Right lobe of liver (tissue), 4 donors: ENCODE results near the gene KIAA0513.

ENCODE experiments used
- POLR2A ChIP-seq: fragments of 450-650 bp; IDR thresholded peaks from one replicate; pipeline ENCODE4 v1.6.1; 2017; ENCODE audit warnings: antibody characterized with exemption, mild to moderate bottlenecking
- TF ChIP-seq, protein P1 (sequence below), 4 donors: fragments of 200-600 bp in 3 of 4; fragments of 450-650 bp in 1 of 4; IDR thresholded peaks; one replicate each; pipeline versions ENCODE4 v1.5.1 to v1.8.0; 2016 to 2022; ENCODE audit warnings: antibody characterized with exemption in 4 of 4, mild to moderate bottlenecking in 2 of 4
- donor health status: DM: no; HTN: no; CAD: no.
- donor health status: DM: no; HTN: no; CAD: no.
- donor health status: DM: no; HTN: yes; CAD: no.

DNA sequence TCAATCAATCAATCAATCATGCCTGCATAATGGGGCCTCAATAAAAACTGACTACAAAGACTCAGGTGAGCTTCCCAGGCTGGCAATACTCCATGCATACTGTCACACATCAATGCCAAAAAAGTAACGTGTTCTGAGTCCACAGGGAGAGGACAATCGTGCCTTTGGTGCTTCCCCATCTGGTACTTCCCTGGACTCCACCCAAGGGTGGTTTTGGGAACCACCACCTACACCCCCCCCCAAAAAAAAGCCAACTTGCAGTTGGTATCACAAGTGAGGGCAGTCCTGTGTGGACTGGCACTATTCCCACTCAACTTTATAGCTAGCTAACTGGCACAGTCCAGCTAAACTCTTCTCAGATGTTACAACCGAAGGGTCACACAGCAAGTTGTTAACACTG, 19.3 kb upstream of the KIAA0513 start:
- TF ChIP-seq, protein P1, sequence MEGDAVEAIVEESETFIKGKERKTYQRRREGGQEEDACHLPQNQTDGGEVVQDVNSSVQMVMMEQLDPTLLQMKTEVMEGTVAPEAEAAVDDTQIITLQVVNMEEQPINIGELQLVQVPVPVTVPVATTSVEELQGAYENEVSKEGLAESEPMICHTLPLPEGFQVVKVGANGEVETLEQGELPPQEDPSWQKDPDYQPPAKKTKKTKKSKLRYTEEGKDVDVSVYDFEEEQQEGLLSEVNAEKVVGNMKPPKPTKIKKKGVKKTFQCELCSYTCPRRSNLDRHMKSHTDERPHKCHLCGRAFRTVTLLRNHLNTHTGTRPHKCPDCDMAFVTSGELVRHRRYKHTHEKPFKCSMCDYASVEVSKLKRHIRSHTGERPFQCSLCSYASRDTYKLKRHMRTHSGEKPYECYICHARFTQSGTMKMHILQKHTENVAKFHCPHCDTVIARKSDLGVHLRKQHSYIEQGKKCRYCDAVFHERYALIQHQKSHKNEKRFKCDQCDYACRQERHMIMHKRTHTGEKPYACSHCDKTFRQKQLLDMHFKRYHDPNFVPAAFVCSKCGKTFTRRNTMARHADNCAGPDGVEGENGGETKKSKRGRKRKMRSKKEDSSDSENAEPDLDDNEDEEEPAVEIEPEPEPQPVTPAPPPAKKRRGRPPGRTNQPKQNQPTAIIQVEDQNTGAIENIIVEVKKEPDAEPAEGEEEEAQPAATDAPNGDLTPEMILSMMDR (IDR thresholded peaks at IDR 0.05): no peak
- TF ChIP-seq POLR2A: no peak
